Natural killer cell (primary cell): ENCODE measurements around the gene NKX3-2. TPM values are rescaled to one million over a fixed set of nuclear protein-coding genes. Genes with fewer than 3 reads are reported as not detected.

ENCODE experiments used
- ATAC-seq, 3 donors: fragments of 150-1000 bp in 2 of 3; fragments of 200-7000 bp in 1 of 3; cut with Tn5 transposase; 1 replicate in 1 of 3; 2 replicates in 2 of 3; pipeline ENCODE4 v1.10.0; 2021; ENCODE audit warnings: mild to moderate bottlenecking in 2 of 3, moderate library complexity in 2 of 3
- DNase-seq, 2 donors: peaks; one replicate each; pipeline versions ENCODE4 v3.0.0 to v3.0.0-alpha.2; 2013 to 2021; ENCODE audit warnings: mixed read lengths in 1 of 2
- H3K27ac ChIP-seq: one replicate; pipeline ENCODE4 v1.5.1; 2013; ENCODE audit warnings: mild to moderate bottlenecking, low read length
- H3K27me3 ChIP-seq: one replicate; pipeline ENCODE4 v1.6.1; 2013; ENCODE audit warnings: low read length; ENCODE audit not compliant: control insufficient read depth, insufficient read depth
- H3K36me3 ChIP-seq: one replicate; pipeline ENCODE4 v1.6.1; 2013; ENCODE audit warnings: low read length; ENCODE audit not compliant: control insufficient read depth, insufficient read depth
- H3K4me1 ChIP-seq: one replicate; pipeline ENCODE4 v1.6.1; 2013; ENCODE audit warnings: low read length; ENCODE audit not compliant: control insufficient read depth, insufficient read depth
- H3K4me3 ChIP-seq: one replicate; pipeline ENCODE4 v1.5.1; 2013; ENCODE audit warnings: low read length
- H3K9me3 ChIP-seq: one replicate; pipeline ENCODE4 v1.6.1; 2013; ENCODE audit warnings: low read length; ENCODE audit not compliant: control insufficient read depth, insufficient read depth
- H3K27ac Mint-ChIP-seq, 2 donors: one replicate each; pipeline ENCODE4 v1.8.0; 2022; ENCODE audit warnings: mild to moderate bottlenecking in 2 of 2, mixed read lengths in 2 of 2, moderate library complexity in 1 of 2
- H3K27me3 Mint-ChIP-seq, 2 donors: one replicate each; pipeline ENCODE4 v1.8.0; 2022; ENCODE audit warnings: low read depth in 2 of 2, mixed read lengths in 2 of 2
- H3K36me3 Mint-ChIP-seq: one replicate; pipeline ENCODE4 v1.8.0; 2022; ENCODE audit warnings: mixed read lengths
- H3K4me1 Mint-ChIP-seq, 2 donors: one replicate each; pipeline ENCODE4 v1.8.0; 2022; ENCODE audit warnings: mixed read lengths in 2 of 2
- H3K4me3 Mint-ChIP-seq: one replicate; pipeline ENCODE4 v1.8.0; 2022; ENCODE audit warnings: mild to moderate bottlenecking, moderate library complexity, mixed read lengths
- H3K9me3 Mint-ChIP-seq, 2 donors: one replicate each; pipeline ENCODE4 v1.8.0; 2022; ENCODE audit warnings: mixed read lengths in 2 of 2
- WGBS: methylation state at CpG from one replicate; pipeline ENCODE4 v1.1.7; 2013; ENCODE audit warnings: missing lambda C conversion rate; ENCODE audit not compliant: insufficient coverage; 5-methylcytosine and 5-hydroxymethylcytosine counted together
- intact Hi-C: fragments of 100-400 bp; cut with micrococcal nuclease; formaldehyde crosslinking; loops from one replicate; pipeline ENCODE4 v1.14.2; 2022
- total RNA-seq, 4 donors: library from RNA; stranded (reverse); fragments of 120-200 nt in 1 of 4; gene quantifications; one replicate each; pipeline versions ENCODE4 v1.2.3 to v1.2.4, GENCODE V29; 2013 to 2022
- TF ChIP-seq, protein P1 (sequence below): fragments of 200-600 bp; IDR thresholded peaks from one replicate; pipeline ENCODE4 v1.8.0; 2022; ENCODE audit warnings: antibody characterized with exemption

Gene NKX3-2
- total RNA-seq, 3 donors from 2014 or later (not counting 1 experiment from before 2014, with no cell fraction given): not detected

DNA sequence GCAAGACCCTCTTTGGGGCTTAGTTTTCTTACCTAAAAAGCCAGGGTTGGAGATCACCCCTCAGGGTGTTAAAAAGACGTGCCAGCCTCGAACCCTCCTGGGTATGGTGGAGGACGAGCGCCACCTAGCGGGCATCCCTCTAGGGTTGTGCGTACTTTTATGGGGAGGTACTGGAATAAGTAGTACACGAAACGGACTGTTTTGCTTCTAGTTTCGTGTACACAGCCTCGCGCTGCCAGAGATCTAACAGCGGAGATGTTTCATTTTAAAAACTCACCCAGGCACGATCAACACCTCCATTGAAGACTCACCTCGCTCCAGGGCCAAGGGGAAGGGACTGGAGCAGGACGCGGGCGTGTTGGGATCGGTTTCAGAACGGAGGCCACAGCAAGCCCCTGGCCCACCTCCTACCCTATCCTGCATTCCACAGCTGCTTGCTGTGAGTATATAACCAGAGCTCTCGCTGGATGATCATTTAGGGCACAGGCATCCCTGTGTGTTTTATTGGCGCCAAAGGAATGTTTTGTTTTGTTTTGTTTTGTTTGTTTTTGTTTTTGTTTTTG, 4.8 kb upstream of the NKX3-2 start:
- no peak overlapping the region for H3K27ac Mint-ChIP-seq
- H3K4me3 ChIP-seq: no peak overlapping the region

DNA sequence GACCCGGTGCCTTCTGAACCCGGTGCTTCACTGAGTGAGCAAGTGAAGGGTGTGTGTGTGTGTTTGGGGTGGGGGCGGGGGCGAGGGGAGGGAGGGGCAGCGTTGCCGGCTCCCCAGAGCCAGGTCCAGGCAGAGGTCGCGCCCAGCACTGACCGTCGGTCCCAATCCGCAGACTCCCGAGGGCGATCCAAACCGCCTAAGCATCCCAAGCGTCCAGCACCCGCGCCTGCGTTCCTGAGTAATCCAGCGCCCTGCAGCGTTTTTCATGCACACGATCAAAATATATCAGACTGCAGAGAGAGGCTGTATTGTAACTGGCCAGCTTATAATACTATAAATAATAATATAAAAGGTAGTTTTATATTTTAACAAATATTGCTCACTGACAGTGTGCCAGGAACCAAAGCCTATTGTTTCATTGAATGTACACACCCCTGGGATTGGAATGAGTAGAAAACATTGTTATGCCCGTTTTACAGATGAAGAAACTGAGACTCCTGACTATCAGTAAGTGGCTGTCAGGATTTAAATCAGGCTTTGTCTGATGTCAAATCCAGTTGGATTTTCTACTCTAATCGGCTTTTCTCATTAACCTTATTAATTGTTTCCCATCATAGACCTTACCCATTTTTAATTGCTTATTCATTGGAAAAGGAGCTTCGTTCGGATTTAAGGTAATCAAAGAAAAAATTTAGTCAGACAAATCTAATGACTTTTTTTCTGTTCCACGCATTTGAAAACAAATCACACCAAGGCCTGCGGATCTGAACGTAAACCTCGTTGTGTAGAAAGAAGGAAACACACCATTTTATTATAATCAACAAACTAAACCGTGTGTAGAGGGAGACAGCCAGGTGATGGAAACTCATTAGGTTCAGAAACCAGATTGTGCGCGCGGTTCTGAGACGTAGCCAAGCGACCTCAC, 4.0 kb upstream of the NKX3-2 start:
- H3K9me3 ChIP-seq: peaks cover 10% of the 10 kb centered on the region
- Mint-ChIP-seq H3K36me3 (peaks cover 10% of the 10 kb centered on the region), H3K27ac (no peak overlapping the region), H3K4me3 (peak overlapping the region; percentile 52), H3K27me3 (peaks cover 55 to 70% of the 10 kb centered on the region in 2 donors), H3K4me1 (peaks cover 28 to 33% of the 10 kb centered on the region in 2 donors), H3K9me3 (no peaks in the 10 kb centered on the region)
- no peaks in the 10 kb centered on the region for H3K36me3 ChIP-seq
- H3K4me1 ChIP-seq: peaks cover 36% of the 10 kb centered on the region
- no peak for DNase-seq
- intact Hi-C loops: loop anchor here (5.0 kb wide), 2 partner anchors 66 to 1781 kb away; partner anchors contain the start of gene RAB28
- no peak for ATAC-seq
- WGBS: 12% methylated on average over 31 of the region's 35 CpGs
- H3K4me3 ChIP-seq: no peak overlapping the region
- TF ChIP-seq, protein P1, sequence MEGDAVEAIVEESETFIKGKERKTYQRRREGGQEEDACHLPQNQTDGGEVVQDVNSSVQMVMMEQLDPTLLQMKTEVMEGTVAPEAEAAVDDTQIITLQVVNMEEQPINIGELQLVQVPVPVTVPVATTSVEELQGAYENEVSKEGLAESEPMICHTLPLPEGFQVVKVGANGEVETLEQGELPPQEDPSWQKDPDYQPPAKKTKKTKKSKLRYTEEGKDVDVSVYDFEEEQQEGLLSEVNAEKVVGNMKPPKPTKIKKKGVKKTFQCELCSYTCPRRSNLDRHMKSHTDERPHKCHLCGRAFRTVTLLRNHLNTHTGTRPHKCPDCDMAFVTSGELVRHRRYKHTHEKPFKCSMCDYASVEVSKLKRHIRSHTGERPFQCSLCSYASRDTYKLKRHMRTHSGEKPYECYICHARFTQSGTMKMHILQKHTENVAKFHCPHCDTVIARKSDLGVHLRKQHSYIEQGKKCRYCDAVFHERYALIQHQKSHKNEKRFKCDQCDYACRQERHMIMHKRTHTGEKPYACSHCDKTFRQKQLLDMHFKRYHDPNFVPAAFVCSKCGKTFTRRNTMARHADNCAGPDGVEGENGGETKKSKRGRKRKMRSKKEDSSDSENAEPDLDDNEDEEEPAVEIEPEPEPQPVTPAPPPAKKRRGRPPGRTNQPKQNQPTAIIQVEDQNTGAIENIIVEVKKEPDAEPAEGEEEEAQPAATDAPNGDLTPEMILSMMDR: no peak
- peaks cover 44% of the 10 kb centered on the region for H3K27me3 ChIP-seq
- no peak overlapping the region for H3K27ac ChIP-seq

More for the DNA sequence above, 4.8 kb upstream of the NKX3-2 start:
- intact Hi-C loops: loop anchor here (1.0 to 5.0 kb wide), 3 partner anchors 67 to 1782 kb away; partner anchors contain the start of gene RAB28
- Mint-ChIP-seq H3K27me3 (peaks cover 55 to 74% of the 10 kb centered on the region in 2 donors), H3K9me3 (no peaks in the 10 kb centered on the region), H3K36me3 (peaks cover 10% of the 10 kb centered on the region), H3K4me1 (peaks cover 28 to 29% of the 10 kb centered on the region in 2 donors), H3K4me3 (peak overlapping the region; percentile 35)
- Histone ChIP-seq H3K27ac (no peak overlapping the region), H3K27me3 (peaks cover 39% of the 10 kb centered on the region), H3K36me3 (no peaks in the 10 kb centered on the region), H3K9me3 (peaks cover 10% of the 10 kb centered on the region), H3K4me1 (peaks cover 30% of the 10 kb centered on the region)
- DNase-seq (peak; percentile 71 to 88), ATAC-seq (peak; percentile 55 to 82 (median 61))
- TF ChIP-seq, protein P1: peak; percentile 90
- 6% methylated on average over 21 of the region's 21 CpGs for WGBS

DNA sequence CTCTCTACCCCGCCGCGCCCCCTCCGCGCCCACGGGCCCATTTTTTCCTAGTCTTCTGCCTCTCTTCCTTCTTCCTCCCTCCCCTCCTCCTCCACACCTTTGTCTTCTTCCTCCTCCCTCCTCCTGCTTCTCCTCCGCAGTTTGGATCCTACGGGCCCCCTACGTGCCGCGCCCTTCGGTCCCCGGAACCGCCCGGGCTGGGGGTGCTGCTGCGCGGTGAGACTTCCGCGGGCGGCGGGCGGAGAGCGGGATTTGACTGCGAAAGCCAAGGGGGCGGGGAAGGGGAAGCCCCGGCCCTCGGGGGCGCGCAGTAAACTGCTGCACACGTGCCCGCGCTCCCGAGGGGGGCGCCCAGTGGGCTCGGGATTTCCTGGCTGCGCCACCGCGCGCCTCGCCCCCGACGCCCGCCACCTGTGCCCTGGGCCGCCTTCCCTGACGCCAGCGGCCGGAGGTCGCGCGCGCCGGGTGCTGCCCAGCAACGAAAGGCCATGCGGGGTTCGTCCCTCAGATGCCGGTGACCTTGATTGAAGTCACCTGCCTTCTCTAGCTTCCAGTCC, 3.3 kb upstream of the NKX3-2 start:
- peak overlapping the region; percentile 22 for H3K4me3 ChIP-seq
- peak; percentile 21 to 65 (median 64) for ATAC-seq

More for the DNA sequence above, 3.3 kb upstream of the NKX3-2 start:
- Histone ChIP-seq H3K4me1 (peaks cover 37% of the 10 kb centered on the region), H3K9me3 (peaks cover 10% of the 10 kb centered on the region), H3K36me3 (no peaks in the 10 kb centered on the region), H3K27me3 (peaks cover 51% of the 10 kb centered on the region), H3K27ac (no peak overlapping the region)
- peaks cover 10% of the 10 kb centered on the region for H3K36me3 Mint-ChIP-seq
- H3K27ac Mint-ChIP-seq: no peak overlapping the region
- peak in 1 of 2 donors; percentile 60 for DNase-seq
- H3K9me3 Mint-ChIP-seq: no peaks in the 10 kb centered on the region
- WGBS: under 1% methylated on average over 56 of the region's 56 CpGs
- H3K4me3 Mint-ChIP-seq: peak overlapping the region; percentile 90
- intact Hi-C loops: loop anchor here (5.0 kb wide), 2 partner anchors 65 to 1780 kb away; partner anchors contain the start of gene RAB28
- H3K4me1 Mint-ChIP-seq: peaks cover 28 to 39% of the 10 kb centered on the region in 2 donors
- TF ChIP-seq, protein P1: no peak
- peaks cover 56 to 70% of the 10 kb centered on the region in 2 donors for H3K27me3 Mint-ChIP-seq
